Stimulated activated CD4-positive, alpha-beta T cell treated with anti-CD3 and anti-CD28 coated beads, Interleukin-12 subunit alpha, Interleukin-12 subunit beta, amount 100 ng/mL, for 48 hours (primary cell): Measurements from ENCODE around the gene RIOK2.

Source experiments
- DNase-seq, 3 donors: peaks; one replicate each; pipeline ENCODE4 v3.0.0-alpha.2; 2020; ENCODE audit warnings: low read depth in 2 of 3, low spot score in 1 of 3

RIOK2 gene

DNA sequence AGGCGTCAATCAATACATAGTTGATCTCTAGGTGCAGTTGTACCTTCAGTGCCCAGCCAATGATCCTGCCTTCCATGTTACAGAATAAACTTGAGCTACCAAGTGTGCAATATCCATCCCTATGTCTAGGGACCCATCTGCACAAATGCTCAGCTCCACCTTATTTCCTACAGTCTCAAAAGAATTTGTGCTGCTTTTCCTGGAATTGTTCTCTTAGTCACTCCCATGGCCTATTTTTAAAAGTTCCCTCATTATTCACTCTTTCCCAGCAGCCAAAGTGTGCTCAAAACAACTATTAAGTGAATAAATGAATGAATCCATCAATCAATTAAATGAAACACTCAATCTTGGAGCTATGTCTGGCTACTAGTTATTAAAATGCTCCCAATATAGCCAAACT is 55.3 kb downstream of the RIOK2 start:
- no peak for DNase-seq

DNA sequence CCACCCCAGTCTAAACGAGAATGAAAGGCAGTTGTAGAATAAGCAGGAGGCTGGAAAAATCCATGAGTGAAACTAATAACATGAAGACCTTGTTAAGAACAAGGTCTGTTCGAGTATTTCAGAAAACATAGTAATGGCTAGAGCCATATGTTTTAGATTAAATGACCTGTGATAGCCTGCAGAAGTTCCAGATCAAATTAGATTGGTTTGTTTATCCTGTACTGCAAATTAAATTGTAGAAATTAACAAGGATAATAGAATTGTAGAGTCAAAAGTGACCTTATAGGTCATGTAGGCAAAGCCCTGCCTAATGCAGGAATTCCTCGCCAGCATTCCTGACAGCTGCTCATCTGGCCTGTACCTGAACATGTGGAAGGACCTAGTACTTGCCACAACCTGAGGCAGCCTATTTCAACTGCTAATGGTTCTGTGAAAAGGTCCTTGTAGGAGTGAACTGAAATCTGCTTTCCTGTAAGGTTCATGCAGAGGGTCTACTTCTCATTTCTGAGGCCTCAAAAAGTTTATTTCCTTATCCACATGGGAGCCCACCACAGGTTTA is 57.8 kb downstream of the RIOK2 start:
- DNase-seq, result no peak

DNA sequence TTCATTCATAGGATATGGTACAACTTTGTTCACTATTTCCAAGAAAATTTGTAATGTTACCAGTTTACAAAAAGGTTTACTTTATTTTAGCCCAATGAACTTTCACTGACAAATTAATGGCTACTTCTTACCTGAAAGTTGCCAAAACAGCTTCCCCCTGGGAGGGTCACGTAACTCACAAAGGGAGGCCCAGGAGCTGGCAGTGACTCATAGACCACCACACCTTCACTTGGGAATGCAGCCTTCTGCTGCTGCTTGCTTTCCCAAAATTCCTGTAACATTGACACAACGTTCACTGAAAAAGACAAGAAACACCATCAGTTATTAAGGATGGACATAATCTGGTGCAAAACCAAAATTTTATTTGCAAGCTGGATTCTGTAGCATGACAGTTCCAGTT is 58.7 kb downstream of the RIOK2 start:
- DNase-seq, result no peak

DNA sequence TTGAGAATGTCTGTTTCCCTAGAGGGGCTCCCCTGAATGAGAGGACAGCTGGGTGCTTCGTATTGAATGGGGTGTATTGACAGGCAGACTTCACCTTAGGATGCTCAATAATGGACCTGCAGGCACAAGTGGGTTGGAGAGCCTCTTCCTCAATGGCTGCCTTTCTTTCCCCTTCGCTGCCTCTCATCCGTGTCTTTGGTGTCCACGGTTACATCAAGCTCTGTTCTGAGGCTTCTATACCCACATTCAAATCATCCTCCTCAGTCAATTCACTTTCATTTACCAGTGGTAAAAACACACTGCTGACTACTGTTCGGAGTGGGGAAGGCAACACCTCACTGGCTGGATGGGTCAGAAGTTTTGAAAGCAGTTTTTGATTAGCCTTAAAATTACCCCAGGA is 61.2 kb downstream of the RIOK2 start:
- no peak for DNase-seq

DNA sequence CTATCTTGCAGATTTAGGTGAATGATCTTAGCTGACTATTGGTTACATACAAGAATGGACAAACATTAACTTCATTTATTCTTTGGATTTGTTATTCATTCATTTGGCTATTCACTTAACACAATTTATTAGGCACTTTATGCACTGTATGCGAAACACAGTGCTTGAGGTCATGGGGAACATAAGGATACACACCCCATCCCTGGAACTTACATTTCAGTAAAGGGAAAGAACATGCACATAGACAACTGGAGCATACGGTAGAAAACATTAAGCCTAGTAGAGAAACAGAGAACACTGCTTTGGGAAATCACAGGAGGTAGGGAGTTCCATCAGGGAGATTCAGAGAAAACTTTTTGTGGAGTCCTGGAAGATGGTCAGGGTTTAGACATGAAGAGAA is 62.9 kb downstream of the RIOK2 start:
- no peak for DNase-seq

DNA sequence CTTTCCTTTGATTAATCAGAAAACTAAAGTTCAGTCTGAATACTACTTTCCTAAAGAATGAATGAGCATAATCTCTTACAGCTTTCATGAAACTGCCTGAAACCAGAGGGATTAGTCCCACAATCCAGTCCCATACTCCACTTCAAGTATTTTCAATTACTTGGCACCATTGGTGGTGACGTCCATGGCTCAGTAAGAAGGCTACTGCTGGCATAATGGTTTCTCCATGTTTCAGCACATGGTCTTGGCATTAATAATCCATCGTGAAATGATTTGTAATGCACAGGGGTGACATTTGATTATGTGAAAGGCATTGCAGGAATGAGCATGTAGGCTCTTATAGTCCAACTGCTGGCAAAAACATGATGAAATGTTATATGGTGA is 64.0 kb downstream of the RIOK2 start:
- no peak for DNase-seq

DNA sequence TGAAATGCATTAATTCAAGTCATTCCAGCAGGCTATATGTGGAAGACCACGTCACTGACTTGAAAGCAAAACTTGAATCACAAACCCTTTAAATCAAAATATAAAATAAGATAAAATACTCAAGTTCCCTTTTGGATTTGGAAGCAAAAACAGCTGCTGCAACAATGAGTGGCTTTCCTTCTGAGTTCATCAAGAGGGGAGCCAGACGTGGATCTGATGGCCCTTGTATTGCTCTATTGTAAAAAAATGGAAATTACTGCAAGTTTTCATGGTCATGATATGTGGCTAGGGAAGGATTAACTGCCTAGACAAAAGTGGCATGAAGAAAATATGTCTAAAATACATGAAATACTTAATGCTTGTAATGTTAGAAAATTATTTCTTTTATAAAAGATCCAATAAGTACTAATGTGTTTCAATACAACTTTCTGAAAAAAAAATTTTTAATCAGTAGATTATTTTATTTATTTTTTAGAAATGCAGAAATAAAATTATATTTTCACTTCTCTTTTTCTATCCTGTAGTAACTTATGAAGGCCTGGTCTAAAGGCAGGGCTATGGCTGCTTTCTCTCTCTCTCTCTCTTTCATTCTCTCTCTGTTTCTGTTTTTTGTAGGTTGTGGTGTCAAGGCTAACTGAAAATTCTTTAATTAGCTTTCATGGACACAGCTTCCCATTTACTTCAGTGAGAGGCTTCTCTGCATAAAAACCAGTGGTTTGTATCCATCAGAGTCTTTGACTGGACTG is 64.6 kb downstream of the RIOK2 start:
- no peak for DNase-seq

DNA sequence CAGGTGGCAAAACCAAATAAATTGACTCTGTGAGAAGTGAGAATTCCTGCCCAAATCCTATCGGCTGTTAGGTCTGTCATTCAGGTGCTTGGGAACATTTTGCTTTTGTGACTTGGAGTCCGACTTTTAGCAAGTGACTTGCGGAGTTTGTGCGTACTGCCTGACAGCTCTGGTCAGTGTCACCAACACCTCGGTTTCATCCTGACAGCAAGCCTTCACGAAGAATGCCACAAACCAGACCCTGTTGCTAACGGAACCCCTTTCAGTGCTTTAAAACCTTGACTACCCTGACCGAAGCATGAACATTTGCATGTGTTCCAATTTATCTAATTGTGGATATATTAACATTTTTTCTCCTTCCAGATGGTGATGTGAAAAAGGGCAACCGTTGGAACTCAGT is 67.1 kb downstream of the RIOK2 start:
- no peak for DNase-seq

DNA sequence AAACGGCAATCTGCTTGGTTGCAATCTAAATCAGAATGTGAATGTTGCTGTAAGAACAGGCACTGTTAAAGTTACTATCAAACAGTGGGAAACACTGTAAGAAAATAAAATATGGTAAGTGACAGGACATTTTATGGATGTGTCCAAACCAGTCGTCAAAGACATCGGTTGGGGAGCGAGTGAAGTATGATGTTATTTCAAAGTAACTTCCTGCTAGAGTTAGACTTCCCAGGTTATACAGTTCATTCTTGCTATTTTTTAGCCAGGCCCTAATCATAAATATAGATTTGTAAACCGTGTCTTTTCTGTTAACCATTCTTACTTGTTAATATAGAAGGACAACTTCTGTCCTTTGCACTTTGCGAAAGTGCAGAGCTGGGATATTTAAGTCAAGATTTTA is 70.8 kb downstream of the RIOK2 start:
- no peak for DNase-seq

DNA sequence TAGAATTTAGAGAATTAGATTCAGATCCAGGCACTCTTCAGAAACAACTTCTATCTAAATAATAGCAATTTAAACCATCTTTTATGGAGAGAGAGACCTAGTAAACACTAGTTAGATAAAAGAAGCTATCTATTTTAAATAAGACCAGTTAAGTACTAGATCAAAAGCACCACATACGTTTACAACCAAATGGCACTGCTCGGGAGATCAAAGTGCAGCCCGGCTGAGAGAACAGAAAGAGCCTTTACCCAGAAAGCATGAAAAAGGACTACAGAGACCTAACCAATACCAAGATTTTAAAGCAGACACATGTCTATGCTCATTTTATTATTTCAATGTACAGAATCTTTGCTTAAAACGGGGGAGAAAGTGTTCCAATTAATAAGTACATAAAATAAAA is 71.4 kb downstream of the RIOK2 start:
- DNase-seq, result no peak

DNA sequence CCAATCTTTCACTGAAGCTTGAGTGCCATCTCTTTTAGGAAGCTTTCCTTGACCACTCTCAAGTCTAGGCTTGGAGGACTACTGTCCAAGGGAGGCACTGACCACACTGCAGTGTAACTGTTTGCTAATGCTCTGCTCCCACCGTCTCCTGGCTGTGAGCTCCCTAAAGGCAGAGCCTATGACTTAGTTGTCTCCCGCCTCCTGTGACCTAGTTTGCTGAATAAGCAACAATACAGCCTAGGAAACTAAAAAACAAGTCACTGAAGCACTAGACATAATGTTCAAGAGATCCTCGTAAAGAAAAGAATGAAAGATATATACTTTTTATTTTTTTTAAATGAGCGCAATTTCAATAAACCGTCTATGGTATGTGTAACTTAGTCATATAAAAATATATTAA is 72.0 kb downstream of the RIOK2 start:
- no peak for DNase-seq
